H1 (cell line): Measurements from ENCODE around the gene CEP44. TPM values are rescaled to one million over a fixed set of nuclear protein-coding genes. Genes with fewer than 3 reads are reported as not detected.

Source experiments
- CTCF ChIA-PET: fragments of 300-600 bp; sonication (Branson Sonifier 250); formaldehyde crosslinking; loops from one replicate; lab custom pipeline; 2021; ENCODE audit not compliant: partially characterized antibody; lab: Charles Lee
- POLR2A ChIA-PET: fragments of 300-600 bp; sonication (Branson Sonifier 250); formaldehyde crosslinking; loops from one replicate; lab custom pipeline; 2021; ENCODE audit warnings: inconsistent platforms; ENCODE audit not compliant: partially characterized antibody; lab: Charles Lee
- DNase-seq, 2 experiments: peaks; one replicate each; pipeline versions ENCODE4 v3.0.0 to v3.0.0-alpha.2; 2010 to 2022; ENCODE audit warnings: low spot score in 2 of 2, low read depth in 1 of 2, mixed read lengths in 1 of 2
- FAIRE-seq: peaks from 2 replicates; lab custom pipeline; 2011; peaks lifted over from hg19 to GRCh38; lab: Jason Lieb, UNC
- H2AFZ ChIP-seq: 2 replicates; pipeline ENCODE4 v1.8.1; 2012; ENCODE audit warnings: low read length, inconsistent platforms
- H2AK5ac ChIP-seq: 2 replicates; pipeline ENCODE4 v1.6.1; 2013; ENCODE audit warnings: low read depth, low read length
- H2BK120ac ChIP-seq: replicated peaks from 2 replicates; pipeline ENCODE3; 2013; ENCODE audit warnings: low read depth, low read length, inconsistent platforms
- H2BK12ac ChIP-seq: 2 replicates; pipeline ENCODE4 v1.6.1; 2013; ENCODE audit warnings: low read depth, low read length
- H2BK15ac ChIP-seq: 2 replicates; pipeline ENCODE4 v1.6.1; 2013; ENCODE audit warnings: low read length
- H2BK20ac ChIP-seq: 2 replicates; pipeline ENCODE4 v1.6.1; 2013; ENCODE audit warnings: low read length
- H2BK5ac ChIP-seq: 2 replicates; pipeline ENCODE4 v1.6.1; 2013; ENCODE audit warnings: low read depth, low read length
- H3K14ac ChIP-seq: 2 replicates; pipeline ENCODE4 v1.6.1; 2013; ENCODE audit warnings: inconsistent platforms; ENCODE audit not compliant: insufficient read length
- H3K18ac ChIP-seq: 2 replicates; pipeline ENCODE4 v1.6.1; 2013; ENCODE audit warnings: low read length; ENCODE audit errors: extremely low read depth
- H3K23ac ChIP-seq: 2 replicates; pipeline ENCODE4 v1.6.1; 2013; ENCODE audit warnings: inconsistent platforms; ENCODE audit not compliant: insufficient read length
- H3K23me2 ChIP-seq: 2 replicates; pipeline ENCODE4 v1.6.1; 2013; ENCODE audit warnings: low read depth, low read length
- H3K27ac ChIP-seq: 2 replicates; pipeline ENCODE4 v1.6.1; 2011; ENCODE audit warnings: low read depth, low read length, inconsistent platforms
- H3K27me3 ChIP-seq, 4 experiments: replicated peaks in 1 of 4; 1 replicate in 1 of 4; 2 replicates in 3 of 4; pipeline versions ENCODE4 v1.6.1 to v1.8.1; 2011 to 2013; ENCODE audit warnings: low read length in 3 of 4, mild to moderate bottlenecking in 3 of 4, inconsistent platforms in 2 of 4, mixed read lengths in 2 of 4, moderate library complexity in 1 of 4; ENCODE audit not compliant: control insufficient read depth in 3 of 4, insufficient read depth in 3 of 4; ENCODE audit errors: extremely low read depth in 1 of 4
- H3K36me3 ChIP-seq, 4 experiments: 2 replicates each; pipeline versions ENCODE4 v1.6.1 to v1.8.1; 2011 to 2013; ENCODE audit warnings: mild to moderate bottlenecking in 4 of 4, low read length in 3 of 4, moderate library complexity in 2 of 4, control low read depth in 1 of 4, inconsistent platforms in 1 of 4; ENCODE audit not compliant: insufficient read depth in 4 of 4, control insufficient read depth in 2 of 4
- H3K4ac ChIP-seq: replicated peaks from 2 replicates; pipeline ENCODE3; 2013; ENCODE audit warnings: low read length, low read depth, mixed read lengths, inconsistent platforms; ENCODE audit not compliant: insufficient read length
- H3K4me1 ChIP-seq, 4 experiments: replicated peaks in 1 of 4; 1 replicate in 1 of 4; 2 replicates in 3 of 4; pipeline versions ENCODE4 v1.6.1 to v1.8.1; 2011 to 2013; ENCODE audit warnings: low read length in 3 of 4, inconsistent platforms in 2 of 4, mixed read lengths in 1 of 4; ENCODE audit not compliant: insufficient read depth in 4 of 4, control insufficient read depth in 3 of 4
- H3K4me2 ChIP-seq, 2 experiments: 2 replicates each; pipeline versions ENCODE4 v1.6.1 to v1.8.1; 2011 to 2013; ENCODE audit warnings: low read depth in 2 of 2, low read length in 2 of 2, control low read depth in 1 of 2, inconsistent platforms in 1 of 2, mild to moderate bottlenecking in 1 of 2; ENCODE audit not compliant: insufficient read depth in 1 of 2
- H3K4me3 ChIP-seq, 4 experiments: fragments of 200-600, 300-600 bp in 1 of 4; sonication (generic), shearing (Covaris generic), sonication (Bioruptor Twin) in 1 of 4; 2 replicates each; pipeline versions ENCODE4 v1.5.1 to v1.8.1; 2011 to 2016; ENCODE audit warnings: low read length in 4 of 4, low read depth in 3 of 4, control low read depth in 2 of 4, inconsistent platforms in 2 of 4, mild to moderate bottlenecking in 2 of 4, mixed read lengths in 1 of 4, moderate library complexity in 1 of 4; ENCODE audit not compliant: insufficient read depth in 2 of 4; ENCODE audit errors: extremely low read depth in 1 of 4
- H3K56ac ChIP-seq: replicated peaks from 2 replicates; pipeline ENCODE3; 2013; ENCODE audit warnings: low read depth, mild to moderate bottlenecking, mixed read lengths, low read length, inconsistent platforms; ENCODE audit not compliant: insufficient read length
- H3K79me1 ChIP-seq: 2 replicates; pipeline ENCODE4 v1.6.1; 2013; ENCODE audit warnings: low read depth, low read length, control low read depth
- H3K79me2 ChIP-seq, 2 experiments: 2 replicates each; pipeline versions ENCODE4 v1.6.1 to v1.8.1; 2012 to 2013; ENCODE audit warnings: low read length in 2 of 2, mild to moderate bottlenecking in 2 of 2, inconsistent platforms in 1 of 2; ENCODE audit not compliant: insufficient read depth in 2 of 2, control insufficient read depth in 1 of 2
- H3K9ac ChIP-seq, 4 experiments: replicated peaks in 1 of 4; 1 replicate in 1 of 4; 2 replicates in 3 of 4; pipeline versions ENCODE4 v1.6.1 to v1.8.1; 2011 to 2013; ENCODE audit warnings: low read depth in 3 of 4, low read length in 3 of 4, control low read depth in 2 of 4, mild to moderate bottlenecking in 2 of 4, moderate library complexity in 2 of 4, inconsistent platforms in 1 of 4; ENCODE audit errors: extremely low read depth in 1 of 4
- H3K9me3 ChIP-seq, 2 experiments: 2 replicates each; pipeline versions ENCODE4 v1.6.1 to v1.8.1; 2012 to 2013; ENCODE audit warnings: mild to moderate bottlenecking in 2 of 2, moderate library complexity in 2 of 2, control low read depth in 1 of 2, inconsistent platforms in 1 of 2, low read depth in 1 of 2, low read length in 1 of 2, mixed read lengths in 1 of 2; ENCODE audit not compliant: insufficient read depth in 2 of 2
- H4K20me1 ChIP-seq, 2 experiments: replicated peaks in 1 of 2; 2 replicates each; pipeline versions ENCODE3 to v1.8.1; 2011 to 2013; ENCODE audit warnings: inconsistent platforms in 2 of 2, low read length in 2 of 2, mild to moderate bottlenecking in 1 of 2; ENCODE audit not compliant: insufficient read depth in 2 of 2, control insufficient read depth in 1 of 2
- H4K5ac ChIP-seq: 2 replicates; pipeline ENCODE4 v1.6.1; 2013; ENCODE audit warnings: low read length, low read depth, mixed read lengths, inconsistent platforms; ENCODE audit not compliant: insufficient read length
- H4K8ac ChIP-seq: 2 replicates; pipeline ENCODE4 v1.8.0; 2013; ENCODE audit warnings: mild to moderate bottlenecking, moderate library complexity, low read length, inconsistent platforms; ENCODE audit not compliant: insufficient read depth; ENCODE audit errors: extremely low read depth
- H4K91ac ChIP-seq: replicated peaks from 2 replicates; pipeline ENCODE3; 2013; ENCODE audit warnings: low read length, mixed read lengths, inconsistent platforms; ENCODE audit not compliant: insufficient read length
- CEBPB ChIP-seq: IDR thresholded peaks from 2 replicates; pipeline ENCODE4 v1.6.1; 2012; ENCODE audit warnings: low read depth, low read length
- GTF2F1 ChIP-seq: IDR thresholded peaks from 2 replicates; pipeline ENCODE4 v1.6.1; 2012; ENCODE audit warnings: low read depth, low read length, improper control_type of control experiment, borderline replicate concordance
- KDM1A ChIP-seq: fragments of 200-600, 300-600 bp; sonication (generic); IDR thresholded peaks from 2 replicates; pipeline ENCODE4 v1.7.1; 2016; ENCODE audit warnings: mild to moderate bottlenecking, low read length, borderline replicate concordance
- RNF2 ChIP-seq: fragments of 200-900, 300-1000 bp; sonication (generic); IDR thresholded peaks from 2 replicates; pipeline ENCODE4 v1.7.1; 2016; ENCODE audit warnings: borderline replicate concordance, low read depth, mild to moderate bottlenecking, antibody characterized with exemption, low read length; ENCODE audit not compliant: poor library complexity, severe bottlenecking; ENCODE audit errors: missing control alignments
- SIRT6 ChIP-seq: IDR thresholded peaks from one replicate; pipeline ENCODE4 v1.7.1; 2012; ENCODE audit warnings: low read length, inconsistent platforms
- SP2 ChIP-seq: IDR thresholded peaks from 2 replicates; pipeline ENCODE4 v1.6.1; 2012; ENCODE audit warnings: mild to moderate bottlenecking, low read length, inconsistent platforms
- TAF1 ChIP-seq: IDR thresholded peaks from 2 replicates; pipeline ENCODE4 v1.6.1; 2011; ENCODE audit warnings: mild to moderate bottlenecking, low read depth, low read length
- WGBS, 2 experiments: shearing (Covaris generic) in 1 of 2; methylation state at CpG; one replicate each; pipeline versions ENCODE4 v1.1.6 to v1.1.7; 2013 to 2015; ENCODE audit warnings: low lambda C conversion rate in 2 of 2, mixed read lengths in 2 of 2, inconsistent platforms in 1 of 2, low coverage in 1 of 2, missing lambda C conversion rate in 1 of 2; ENCODE audit not compliant: insufficient replicate concordance in 2 of 2, insufficient coverage in 1 of 2, insufficient read length in 1 of 2; ENCODE audit errors: extremely low coverage in 1 of 2, missing lambda C conversion rate in 1 of 2; 5-methylcytosine and 5-hydroxymethylcytosine counted together
- polyA plus RNA-seq, 7 experiments: library from polyadenylated mRNA; depleted of rRNA in 3 of 7; stranded (reverse) in 5 of 7; unstranded in 2 of 7; fragments of >200 nt in 5 of 7; fragments of 200-250 nt in 2 of 7; gene quantifications; 1 replicate in 5 of 7; 2 replicates in 1 of 7; 4 replicates in 1 of 7; pipeline versions ENCODE4 v1.2.1 to v1.2.3, GENCODE V29; 2011 to 2013; ENCODE audit warnings: missing spikeins in 2 of 7, mixed read lengths in 2 of 7
- total RNA-seq: library from RNA; stranded (reverse); fragmentation: NEBNext Ultra II Directional; extraction: Animal tissue kit (Norgen Biotek cat#: 25700); gene quantifications from 2 replicates; pipeline ENCODE4 v1.2.1, GENCODE V29; 2021

Gene CEP44
- total and polyA plus RNA-seq, 2 of the 8 experiments (the other 6 are each of a cell fraction or from before 2014, with no cell fraction given): 3.4 to 17.1 TPM

DNA sequence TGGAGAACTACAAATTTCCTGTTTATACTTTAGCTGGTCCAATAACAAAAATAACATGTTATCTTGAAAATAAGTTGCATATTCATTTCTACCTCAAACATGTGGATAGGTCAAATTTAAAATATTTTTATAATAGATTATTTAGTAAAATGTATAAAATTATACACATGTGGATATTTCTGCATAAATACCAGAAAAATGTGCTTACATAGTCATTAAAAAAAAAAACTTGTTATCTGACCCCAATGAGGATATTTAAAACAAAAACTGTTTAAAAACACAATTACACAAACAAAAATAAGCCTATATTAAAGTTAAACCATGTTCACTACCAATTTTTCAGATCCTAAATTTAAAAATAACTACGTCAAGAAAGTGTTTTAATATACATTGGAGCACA is 28.3 kb upstream of the CEP44 start:
- Histone ChIP-seq H2AK5ac (no peak overlapping the region), H3K36me3 (no peaks in the 10 kb centered on the region), H3K23ac (no peak overlapping the region), H3K18ac (no peak overlapping the region), H3K14ac (no peak overlapping the region), H3K27me3 (no peaks in the 10 kb centered on the region), H3K4me3 (no peak overlapping the region), H3K9me3 (no peaks in the 10 kb centered on the region), H3K4me1 (no peaks in the 10 kb centered on the region), H3K27ac (no peak overlapping the region), H4K20me1 (no peaks in the 10 kb centered on the region), H3K56ac (no peak overlapping the region), H3K4me2 (no peak overlapping the region), H2BK120ac (no peak overlapping the region), H2BK15ac (no peak overlapping the region), H3K9ac (no peak overlapping the region), H4K5ac (no peak overlapping the region), H2BK20ac (no peak overlapping the region), H4K91ac (no peak overlapping the region), H2BK12ac (no peak overlapping the region), H3K79me2 (no peaks in the 10 kb centered on the region), H2BK5ac (no peak overlapping the region), H3K23me2 (no peaks in the 10 kb centered on the region), H4K8ac (no peak overlapping the region), H2AFZ (no peak overlapping the region), H3K79me1 (no peaks in the 10 kb centered on the region), H3K4ac (no peak overlapping the region)
- FAIRE-seq (no peak), DNase-seq (no peak)
- ChIA-PET CTCF (no interaction called here), POLR2A (no interaction called here)
- WGBS, 2 experiments: 96% methylated on average over 1 of the region's 1 CpG; no CpG with 5 or more reads in 1 of the 2 experiments
- no peak for TF ChIP-seq TAF1
- no peak for TF ChIP-seq GTF2F1
- TF ChIP-seq SP2: no peak
- TF ChIP-seq CEBPB: no peak
- no peak for TF ChIP-seq SIRT6
- no peak for TF ChIP-seq KDM1A
- no peak for TF ChIP-seq RNF2
